ENCODE data around the gene TMEM191C.
A peak's percentile ranks its signal among the peaks of the same experiment; 100 is the strongest.
"Not testable (repeated sequence)": the region's sequence is repeated elsewhere in the genome, so short reads cannot be mapped to it uniquely, and the experiment has no call there.

The TMEM191C gene

DNA sequence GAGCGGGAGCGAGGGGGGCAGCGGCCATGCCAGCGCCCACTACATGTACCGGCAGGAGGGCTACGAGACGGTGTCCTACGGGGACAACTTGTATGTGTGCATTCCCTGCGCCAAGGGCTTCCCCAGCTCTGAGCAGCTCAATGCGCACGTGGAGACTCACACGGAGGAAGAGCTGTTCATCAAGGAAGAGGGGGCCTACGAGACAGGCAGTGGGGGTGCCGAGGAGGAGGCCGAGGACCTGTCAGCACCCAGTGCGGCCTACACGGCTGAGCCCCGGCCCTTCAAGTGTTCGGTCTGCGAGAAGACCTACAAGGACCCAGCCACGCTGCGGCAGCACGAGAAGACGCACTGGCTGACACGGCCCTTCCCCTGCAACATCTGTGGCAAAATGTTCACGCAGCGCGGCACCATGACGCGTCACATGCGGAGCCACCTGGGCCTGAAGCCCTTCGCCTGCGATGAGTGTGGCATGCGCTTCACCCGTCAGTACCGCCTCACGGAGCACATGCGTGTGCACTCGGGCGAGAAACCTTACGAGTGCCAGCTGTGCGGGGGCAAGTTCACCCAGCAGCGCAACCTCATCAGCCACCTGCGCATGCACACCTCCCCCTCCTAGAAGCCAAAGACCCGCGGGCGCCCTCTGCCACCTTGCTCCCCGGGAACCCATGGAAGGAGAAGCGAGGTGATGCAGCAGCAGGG, 20.9 kb upstream of the TMEM191C start:
- no peak for DNase-seq

DNA sequence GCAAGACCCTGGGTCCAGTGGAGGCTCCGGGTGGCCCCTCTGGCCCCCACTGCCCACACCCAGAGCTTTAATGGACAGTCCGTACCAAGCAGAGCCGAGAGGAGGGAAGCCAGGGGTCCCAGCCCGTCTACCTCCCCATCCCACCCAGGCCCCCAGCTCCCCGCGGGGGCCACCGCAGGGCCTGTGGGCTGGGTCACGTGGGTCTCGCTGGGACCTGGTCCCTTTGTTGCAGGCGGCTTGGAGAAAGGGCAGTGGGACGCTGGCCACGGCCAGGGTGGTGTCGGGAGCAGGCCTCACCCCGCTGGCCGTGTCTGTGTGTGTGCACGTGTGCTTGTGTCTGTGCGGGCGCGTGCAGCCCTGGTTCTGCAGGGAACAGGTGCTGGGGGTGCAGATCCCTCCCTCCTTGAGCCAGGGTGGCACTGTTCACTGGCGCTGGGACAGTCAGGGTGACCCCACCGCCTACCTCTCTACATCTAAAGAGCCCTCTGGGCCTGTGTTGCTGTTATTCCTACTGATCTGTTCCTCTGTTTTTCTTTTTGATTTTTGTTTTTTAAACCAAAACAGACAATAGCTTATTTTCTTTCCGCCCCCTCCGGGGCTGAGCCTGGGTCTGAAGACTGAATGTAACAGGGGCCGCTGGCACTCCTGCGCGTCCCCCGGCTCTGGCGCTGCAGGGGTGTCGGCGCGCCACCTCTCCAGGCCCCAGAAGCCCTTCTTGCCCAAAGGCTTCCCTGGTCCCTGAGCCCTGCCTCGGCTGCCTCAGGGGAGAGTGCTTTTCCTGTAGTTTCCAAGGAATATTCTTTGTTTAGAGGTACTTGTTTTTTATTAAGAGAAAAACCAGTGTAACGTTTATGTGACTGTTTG, 20.1 kb upstream of the TMEM191C start:
- DNase-seq, result no peak

DNA sequence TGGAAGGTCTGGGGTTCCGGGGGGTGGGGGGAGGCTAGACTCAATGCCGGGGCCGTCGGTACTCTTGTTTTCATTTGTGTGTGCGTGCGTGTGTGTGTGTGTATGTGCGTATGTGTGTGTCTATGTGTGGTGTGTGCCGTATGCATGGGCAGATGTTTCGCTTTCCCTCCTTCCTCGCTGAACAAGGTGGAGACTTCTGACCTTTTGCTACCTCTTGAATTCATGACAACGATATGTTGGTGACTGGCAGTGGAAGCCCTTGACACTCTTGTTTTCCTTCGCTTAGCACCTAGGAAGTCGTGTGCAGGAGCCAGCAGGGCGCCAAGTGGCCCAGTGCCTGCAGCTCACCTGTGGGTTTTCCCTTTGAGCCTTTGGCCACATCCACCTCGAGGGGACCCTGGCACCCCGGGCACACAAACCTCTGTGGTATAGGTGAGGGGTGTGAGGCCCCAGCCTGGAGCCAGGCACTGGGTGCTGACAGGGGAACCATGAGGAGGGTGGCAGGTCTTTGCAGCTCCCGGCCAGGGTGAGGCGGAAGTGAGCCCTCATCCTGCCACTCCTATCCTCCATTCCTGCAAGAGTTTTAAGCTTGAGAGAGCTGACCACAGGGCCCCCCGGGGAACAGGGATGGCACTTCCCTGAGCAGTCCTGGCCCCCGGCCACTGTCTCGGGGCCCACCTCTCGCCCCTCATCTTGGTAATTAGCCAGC, 19.3 kb upstream of the TMEM191C start:
- peak; percentile 15 for DNase-seq

DNA sequence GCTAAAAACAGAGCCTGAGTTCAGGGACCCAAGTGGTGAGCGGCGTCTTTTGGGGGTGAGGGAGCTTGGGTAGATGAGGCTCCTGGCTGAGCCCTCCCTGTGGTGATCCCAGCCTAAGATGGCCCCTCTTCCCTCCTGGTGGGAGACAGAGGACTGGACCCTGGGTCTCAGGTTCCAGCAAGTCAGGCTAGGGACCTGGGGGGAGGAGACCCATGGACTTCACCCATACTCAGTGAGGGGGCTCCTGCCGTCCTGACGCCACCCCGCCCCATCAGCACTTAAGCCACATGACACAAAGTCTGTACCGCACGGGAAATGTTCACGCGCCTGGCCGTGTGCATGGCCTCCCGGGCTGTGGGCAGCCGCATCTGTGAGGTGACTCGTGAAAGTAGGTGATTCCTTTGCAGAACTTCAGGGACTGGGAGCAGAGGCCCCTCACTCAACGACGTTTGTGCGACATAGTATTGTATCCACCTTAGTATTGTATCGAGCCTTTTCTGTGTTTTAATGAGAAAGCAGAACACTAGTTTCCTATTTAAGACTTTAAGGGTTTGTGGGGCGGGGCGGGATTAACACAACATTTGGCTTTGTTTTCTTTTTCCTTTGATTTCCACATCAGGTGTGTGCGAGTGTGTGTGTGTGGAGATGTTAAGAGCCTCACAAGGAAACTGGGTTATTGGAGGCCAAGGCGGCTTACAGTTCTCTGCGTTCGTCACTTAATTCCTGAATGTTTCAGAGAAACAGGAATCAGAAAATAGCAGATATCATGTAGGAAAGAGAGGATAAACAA, 18.4 kb upstream of the TMEM191C start:
- no peak for DNase-seq

DNA sequence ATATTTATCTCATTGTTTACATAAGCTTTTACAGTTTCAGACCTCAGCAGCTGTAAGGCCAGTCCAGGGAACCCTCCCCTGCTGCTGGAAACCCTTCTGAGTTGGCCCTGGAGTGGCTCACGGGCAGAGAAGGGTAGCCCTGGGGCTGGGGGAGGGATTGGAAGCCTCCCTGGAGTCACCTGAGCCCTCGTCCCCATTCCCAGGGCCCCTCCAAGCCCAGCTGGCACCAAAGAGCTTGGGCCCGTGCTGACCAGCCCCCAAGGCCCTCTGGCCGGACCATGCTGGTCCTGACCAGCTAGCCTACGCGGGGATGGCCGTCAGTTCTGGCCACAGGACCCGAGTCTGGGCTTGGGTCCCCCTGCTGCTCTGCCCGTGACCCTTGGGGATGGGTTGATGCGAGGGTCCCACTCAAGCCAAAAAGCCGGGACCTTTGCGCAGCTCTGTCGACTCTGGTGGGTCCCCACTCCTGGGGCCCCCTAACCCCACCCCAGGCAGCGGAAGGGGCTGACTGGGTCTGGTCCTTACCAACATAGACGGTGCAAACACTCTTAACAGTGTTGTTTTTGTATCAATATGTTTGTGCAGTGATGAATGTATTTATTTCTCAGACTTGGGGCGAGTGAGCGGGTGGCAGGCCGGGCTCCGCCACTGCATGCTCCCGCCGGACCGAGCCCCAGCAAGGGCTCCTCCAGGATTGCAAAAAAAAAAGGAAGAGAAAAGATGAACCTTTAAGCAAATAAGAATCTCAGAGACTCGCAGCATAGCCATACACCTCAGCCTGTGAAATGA, 17.5 kb upstream of the TMEM191C start:
- DNase-seq, result no peak

DNA sequence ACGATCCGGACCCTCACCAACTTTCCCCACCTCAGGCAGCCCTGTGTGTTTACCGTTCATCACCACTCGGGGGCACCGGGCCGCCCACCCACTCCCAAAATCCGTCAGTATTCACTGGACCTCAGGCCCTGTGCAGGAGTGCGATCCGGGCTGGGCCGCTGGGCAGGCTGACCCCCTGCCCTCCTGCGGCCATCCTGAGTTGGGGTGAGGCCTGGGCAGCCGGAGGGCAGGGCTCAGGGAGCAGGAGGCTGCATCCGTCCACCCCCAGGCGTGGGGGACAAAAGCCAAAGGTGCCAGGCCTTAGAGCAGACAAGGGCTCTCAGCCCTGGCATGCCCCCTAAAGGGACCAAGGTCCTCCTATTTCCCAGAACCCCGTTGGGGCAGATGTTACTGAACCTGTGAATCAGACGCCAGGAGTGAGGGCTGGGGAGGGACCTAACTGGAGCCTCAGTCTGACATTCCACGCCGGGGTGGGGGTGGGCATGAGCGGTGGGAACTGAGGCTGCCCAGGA, 16.8 kb upstream of the TMEM191C start:
- no peak for DNase-seq

DNA sequence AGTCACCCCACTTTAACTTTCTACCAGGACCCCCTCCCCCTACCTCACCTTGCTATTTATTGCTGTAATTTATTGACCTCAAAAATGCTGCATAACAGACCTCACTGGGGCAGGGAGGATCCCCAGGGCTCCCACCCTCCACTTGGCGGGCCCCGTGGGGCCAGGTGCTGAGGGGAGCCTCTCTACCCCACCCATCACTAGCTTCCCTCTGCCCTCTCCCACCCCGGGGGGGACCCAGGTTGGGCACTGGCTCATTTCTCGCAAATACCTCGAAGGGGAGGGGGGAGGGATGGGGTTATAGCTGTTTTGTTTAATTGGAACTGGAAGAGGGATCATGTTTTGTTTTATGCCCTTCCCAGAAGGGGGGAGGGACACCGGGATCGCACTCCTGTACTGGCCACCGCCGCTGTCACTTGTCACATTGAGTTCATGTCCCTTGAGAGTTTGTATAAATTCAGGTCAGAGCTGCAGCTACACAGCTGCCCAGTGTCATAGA, 16.3 kb upstream of the TMEM191C start:
- DNase-seq, result no peak

DNA sequence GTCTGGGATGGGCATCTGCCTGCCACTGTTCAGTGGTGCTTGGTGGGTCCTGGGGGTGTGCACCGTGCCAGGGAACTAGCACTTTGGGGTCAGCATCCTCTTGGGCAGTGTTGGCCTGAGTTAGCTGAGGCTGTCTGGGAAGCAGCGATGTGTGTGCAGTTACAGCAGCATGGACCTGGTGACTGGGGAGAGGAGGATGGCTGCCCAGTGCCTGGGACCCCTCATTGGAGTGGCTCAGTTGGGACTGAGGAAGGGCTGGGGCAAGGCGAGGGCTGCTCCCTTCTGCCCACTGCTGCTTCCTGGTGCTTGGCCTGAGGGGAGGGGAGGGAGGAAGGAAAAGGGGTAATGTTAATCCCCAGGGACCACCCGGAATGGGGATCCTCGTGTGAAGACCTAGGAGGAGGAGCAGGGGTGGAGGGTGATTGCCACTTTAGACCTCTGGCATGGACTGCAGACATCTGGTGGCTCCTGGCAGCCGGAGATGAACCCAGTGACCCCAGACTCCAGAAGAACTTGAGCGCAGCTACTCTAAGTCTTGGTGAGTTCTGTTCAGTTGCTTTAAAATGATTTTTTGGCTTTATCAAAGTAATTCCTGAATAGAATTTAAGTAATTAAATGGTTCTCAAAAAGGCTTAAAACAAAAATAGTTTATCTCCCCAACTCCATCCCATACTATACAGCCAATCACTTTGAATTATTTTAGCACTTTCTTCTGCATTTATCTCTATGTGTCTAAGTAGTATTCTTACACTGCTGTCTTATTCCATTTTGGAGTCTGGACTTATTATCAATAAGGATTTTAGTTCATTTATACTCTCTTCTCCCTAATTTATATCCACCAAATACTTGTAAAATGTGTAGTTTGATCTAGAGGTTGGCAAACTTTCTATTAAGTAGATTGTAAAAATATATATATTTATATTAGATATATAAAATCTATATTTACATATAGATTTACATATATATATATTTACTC, 15.4 kb upstream of the TMEM191C start:
- no peak for DNase-seq

DNA sequence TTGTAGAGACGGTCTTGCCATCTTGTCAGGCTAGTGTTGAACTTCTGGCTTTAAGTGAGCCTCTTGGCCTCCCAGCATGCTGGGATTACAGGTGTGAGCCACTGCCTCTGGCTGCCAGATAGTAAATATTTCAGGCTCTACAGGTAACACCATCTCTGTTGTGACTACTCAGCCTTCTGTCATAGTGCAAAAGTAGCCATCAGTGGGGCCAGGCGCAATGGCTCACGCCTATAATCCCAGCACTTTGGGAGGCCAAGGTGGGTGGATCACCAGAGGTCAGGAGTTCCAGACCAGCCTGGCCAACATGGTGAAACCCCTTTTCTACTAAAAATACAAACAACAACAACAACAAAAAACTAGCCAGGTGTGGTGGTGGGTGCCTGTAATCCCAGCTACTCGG, 14.5 kb upstream of the TMEM191C start:
- DNase-seq, result not testable (repeated sequence)

DNA sequence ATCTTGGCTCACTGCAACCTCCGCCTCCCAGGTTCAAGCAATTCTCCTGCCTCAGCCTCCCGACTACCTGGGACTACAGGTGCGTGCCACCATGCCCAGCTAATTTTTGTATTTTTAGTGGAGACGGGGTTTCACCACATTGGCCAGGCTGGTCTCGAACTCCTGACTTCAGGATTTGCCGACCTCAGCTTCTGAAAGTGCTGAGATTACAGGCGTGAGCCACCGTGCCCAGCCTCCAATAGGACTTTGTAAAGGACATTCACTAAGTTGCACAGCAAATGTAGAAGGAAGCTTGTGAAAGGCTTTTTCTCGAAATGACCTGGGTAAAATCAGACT, 12.2 kb upstream of the TMEM191C start:
- not testable (repeated sequence) for DNase-seq

DNA sequence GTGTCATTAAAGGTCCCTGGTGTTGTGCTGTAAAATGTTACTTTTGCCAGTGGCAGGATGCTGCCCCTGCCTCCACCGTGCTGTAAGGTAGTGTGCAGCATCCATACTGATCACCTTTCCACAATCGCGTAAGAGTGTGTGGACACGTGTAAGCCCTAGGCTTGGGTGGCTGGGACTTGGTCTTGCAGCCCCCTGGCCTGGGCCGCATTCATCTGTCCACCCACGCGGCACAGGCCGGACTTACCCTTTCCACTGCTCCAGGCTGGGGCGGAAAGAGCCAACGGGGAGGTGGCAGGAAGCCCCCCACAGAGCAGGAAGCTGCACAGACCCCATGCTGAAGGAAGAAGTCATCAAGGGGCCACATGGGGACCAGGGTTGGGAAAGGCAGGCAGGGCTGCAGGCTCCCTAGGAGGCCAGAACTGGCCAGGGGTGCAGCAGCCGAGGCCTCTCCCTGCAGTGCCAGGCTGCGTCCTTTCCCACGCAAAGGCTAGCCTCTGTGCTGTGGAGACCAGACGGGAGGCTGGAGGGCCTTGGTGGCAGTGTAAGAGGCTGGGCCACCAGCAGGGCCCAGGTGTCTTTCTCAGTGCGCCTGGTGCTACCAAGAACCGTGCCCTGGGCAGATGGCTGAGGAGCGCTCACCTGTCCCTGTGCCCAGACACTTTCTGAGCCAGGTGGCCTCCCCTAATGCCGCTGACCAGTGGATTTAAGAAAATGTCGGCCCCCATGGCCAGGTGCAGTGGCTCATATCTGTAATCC, 11.7 kb upstream of the TMEM191C start:
- DNase-seq, result no peak

DNA sequence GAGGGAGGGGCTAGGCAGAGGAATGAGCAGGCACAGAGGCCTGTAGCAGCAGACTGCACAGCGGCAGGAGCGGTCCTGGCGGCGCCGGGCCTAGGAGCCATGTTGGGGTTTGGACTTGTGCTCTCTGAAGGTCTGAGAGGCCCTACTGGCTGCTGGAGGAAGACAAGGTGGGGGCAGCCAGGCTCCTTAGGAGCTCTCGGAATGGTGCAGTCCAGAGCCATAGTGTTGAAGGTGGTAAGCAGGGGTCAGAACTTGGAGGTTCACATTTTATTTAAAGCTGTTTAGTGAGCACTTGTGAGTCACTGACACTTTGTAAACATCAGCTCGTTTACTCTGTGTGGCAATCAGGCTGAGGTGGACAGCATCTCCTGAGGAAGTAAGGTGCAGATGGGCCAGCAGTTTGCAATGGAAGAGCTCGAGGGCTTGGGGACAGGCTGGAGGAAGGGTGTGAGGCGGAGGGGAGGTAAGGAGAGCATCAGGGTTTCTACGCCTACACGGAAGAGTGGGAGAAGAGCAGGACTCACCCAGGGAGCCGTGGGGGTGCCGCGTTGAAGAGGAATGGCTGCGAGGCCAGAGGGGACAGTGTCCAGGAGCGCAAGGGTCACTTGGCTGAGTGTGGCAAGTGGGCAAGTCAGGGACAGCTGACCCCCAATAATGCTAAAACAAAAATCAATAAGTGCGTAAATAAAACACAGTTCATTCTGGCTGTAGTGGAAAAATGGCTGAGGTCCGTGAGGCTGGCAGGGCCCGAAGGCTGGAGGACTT, 10.0 kb upstream of the TMEM191C start:
- no peak for DNase-seq

DNA sequence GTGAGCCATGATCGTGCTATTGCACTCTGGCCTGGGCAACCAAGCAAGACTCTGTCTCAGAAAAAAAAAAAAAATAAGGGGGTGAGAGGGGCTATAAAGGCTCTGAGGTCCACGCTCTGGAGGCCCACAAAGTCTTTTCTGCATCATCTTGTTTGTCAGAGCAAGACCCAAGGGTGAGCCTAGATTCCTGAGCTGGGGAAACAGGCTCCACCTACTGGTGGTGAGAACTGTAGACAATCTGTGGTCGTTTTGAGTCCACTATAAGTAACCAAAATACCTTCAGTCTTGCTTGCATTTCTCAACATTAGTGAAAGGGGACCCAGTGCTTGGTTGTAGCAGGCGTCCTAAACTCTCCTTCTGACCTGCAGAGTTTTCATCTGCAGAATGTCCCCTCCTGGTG, 4.5 kb upstream of the TMEM191C start:
- DNase-seq, result not testable (repeated sequence)

DNA sequence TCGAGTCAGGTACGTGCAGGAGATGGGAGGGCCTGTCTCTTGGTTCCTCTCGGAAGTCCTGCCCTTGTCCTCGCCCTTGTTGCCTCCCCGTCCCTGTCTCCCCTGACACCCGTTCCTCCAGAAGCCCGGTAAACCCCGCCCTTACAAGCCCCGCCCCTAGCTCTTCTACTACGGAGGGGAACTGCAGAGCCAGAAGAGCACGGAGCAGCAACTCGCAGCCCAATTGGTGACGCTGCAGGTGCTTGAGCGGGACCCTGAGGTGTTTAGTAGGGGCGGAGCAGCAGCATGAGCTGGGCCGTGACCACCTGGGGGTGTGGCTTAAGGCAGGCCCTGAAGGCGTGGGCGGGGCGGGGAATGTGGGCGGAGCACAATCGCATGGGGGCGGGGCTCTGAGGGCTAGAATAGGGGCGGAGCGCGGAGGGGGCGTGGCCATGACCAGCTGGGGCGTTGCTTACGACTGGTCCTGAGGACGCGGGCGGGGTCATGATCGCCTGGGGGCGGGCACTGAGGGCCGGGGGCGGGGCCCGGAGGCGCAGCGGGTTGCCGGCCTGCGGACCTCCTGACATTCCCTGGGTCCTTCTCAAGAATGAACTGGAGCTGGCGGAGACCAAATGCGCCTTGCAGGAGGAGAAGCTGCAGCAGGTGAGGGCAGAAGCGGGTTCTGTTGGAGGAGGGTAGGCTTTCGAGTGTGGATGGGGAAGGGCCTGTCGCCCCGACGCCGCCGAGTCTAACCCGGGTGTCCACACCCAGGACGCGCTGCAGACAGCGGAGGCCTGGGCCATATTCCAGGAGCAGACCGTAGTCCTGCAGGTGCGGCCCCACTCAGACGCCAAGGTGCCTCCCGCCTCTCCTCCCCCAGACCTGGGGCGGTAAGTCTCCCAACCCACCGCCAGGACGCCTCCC, 1.3 kb downstream of the TMEM191C start:
- DNase-seq, result peak; percentile 71

DNA sequence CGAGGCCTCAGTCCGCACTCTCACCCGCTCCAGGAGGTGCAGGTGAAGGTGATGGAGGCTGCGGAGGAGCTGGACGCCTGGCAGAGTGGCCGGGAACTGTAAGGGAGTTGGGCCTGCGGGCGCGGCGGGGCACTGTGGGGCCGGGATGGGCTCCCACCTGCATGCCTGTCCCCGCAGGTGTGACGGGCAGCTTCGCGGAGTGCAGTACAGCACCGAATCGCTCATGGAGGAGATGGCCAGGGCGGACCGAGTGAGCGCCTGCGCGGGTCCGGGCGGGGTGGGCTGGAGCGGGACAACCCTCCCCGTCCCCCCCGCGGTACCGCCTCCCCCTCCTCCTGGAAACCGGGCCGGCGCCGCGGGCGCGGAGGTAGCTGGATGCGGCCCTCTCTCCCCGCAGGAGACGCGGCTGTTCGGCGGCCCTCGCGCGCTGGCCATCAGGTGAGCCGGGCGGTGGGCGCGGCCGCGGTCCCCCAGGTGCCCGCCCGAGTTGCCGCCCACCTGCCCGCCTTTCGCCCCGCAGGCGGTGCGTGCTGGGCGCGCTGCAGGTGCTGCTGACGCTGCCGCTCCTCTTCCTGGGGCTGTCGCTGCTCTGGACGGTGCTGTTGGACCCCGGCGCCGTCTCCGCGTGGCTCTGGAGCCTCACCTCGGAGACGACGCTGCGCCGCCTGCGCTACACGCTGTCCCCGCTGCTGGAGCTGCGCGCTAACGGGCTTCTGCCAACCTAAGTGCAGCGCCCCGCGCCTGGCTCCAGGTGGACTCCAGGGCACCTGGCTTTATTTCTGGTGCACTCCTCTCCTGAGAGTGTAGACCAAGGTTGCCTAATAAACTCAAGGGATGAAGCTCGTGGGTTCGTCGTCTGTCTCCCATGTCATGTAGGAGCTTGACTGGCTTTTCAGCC, 2.2 kb downstream of the TMEM191C start:
- not testable (repeated sequence) for DNase-seq

DNA sequence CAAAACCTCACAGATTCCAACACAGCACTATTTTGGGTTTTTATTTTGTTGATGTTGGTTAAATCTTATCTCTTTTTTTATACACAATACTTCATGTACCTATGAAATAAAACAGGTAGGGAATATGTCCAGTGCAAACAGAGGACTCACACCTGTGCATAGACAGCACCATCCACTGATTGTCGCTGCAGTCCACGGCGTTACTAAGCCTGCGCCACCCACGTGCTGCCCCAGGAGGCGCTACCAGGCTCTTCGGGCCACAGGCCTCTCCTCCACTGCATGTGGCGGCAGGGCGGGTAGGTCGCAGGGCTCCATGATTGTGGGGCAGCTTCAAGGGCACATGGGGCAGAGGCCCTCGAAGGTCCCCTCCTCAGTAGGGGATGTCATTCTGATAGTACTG, 5.8 kb downstream of the TMEM191C start:
- DNase-seq, result not testable (repeated sequence)

Measured in fibroblast of skin of scalp (primary cell).